Measurements from ENCODE around the gene MAN1C1.

DNA sequence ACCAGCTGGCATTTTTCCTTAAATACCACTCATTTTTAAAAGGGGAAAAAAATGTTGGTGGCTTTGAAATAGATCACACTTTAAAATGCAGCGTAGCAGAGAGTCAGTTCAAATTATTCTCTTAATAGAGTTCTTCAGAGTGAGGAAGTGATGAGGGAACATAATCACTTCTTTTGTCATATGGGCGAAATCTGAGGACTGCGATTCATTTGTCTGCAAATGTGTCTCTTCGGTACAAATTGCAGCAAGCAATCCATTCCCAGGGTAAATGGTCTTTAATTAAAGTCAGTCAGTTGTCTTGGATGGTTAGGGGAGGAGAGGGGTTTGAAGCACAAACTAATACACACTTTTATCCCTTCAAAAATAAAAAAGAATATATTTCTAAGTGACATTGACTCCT is 97.4 kb downstream of the MAN1C1 start:
- TF ChIP-seq, protein P1, sequence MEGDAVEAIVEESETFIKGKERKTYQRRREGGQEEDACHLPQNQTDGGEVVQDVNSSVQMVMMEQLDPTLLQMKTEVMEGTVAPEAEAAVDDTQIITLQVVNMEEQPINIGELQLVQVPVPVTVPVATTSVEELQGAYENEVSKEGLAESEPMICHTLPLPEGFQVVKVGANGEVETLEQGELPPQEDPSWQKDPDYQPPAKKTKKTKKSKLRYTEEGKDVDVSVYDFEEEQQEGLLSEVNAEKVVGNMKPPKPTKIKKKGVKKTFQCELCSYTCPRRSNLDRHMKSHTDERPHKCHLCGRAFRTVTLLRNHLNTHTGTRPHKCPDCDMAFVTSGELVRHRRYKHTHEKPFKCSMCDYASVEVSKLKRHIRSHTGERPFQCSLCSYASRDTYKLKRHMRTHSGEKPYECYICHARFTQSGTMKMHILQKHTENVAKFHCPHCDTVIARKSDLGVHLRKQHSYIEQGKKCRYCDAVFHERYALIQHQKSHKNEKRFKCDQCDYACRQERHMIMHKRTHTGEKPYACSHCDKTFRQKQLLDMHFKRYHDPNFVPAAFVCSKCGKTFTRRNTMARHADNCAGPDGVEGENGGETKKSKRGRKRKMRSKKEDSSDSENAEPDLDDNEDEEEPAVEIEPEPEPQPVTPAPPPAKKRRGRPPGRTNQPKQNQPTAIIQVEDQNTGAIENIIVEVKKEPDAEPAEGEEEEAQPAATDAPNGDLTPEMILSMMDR (IDR thresholded peaks at IDR 0.05; ENCODE audit: low read depth, low read length): no peak
- no peak for TF ChIP-seq EZH2phosphoT487 (IDR thresholded peaks at IDR 0.05; ENCODE audit: low read depth)

All from OCI-LY3 (cell line).